Stimulated activated CD4-positive, alpha-beta T cell treated with anti-CD3 and anti-CD28 coated beads, Interleukin-4, amount 100 ng/mL, for 48 hours (primary cell): Measurements from ENCODE around the gene SRSF5.

Experiments used
- DNase-seq, 2 donors: peaks; one replicate each; pipeline ENCODE4 v3.0.0-alpha.2; 2020; ENCODE audit warnings: low read depth in 2 of 2

The SRSF5 gene

GRCh38 chr14:69770559-69770958 is 3.6 kb downstream of the SRSF5 start:
- DNase-seq: no peak

- DNase-seq: no peak
Observed at GRCh38 chr14:69771136-69771535, 4.2 kb downstream of the SRSF5 start.

- no peak for DNase-seq
Observed at GRCh38 chr14:69772082-69773017, 5.4 kb downstream of the SRSF5 start.

GRCh38 chr14:69773571-69774276 is 6.8 kb downstream of the SRSF5 start:
- DNase-seq: no peak

GRCh38 chr14:69775012-69775411 is 8.1 kb downstream of the SRSF5 start:
- DNase-seq: no peak

GRCh38 chr14:69776875-69777453 is 10.0 kb downstream of the SRSF5 start:
- no peak for DNase-seq

- DNase-seq: no peak
Observed at GRCh38 chr14:69779088-69779487, 12.1 kb downstream of the SRSF5 start.

GRCh38 chr14:69780092-69780491 is 13.2 kb downstream of the SRSF5 start:
- no peak for DNase-seq

- no peak for DNase-seq
Observed at GRCh38 chr14:69780952-69781351, 14.0 kb downstream of the SRSF5 start.

GRCh38 chr14:69784942-69785341 is 18.0 kb downstream of the SRSF5 start:
- DNase-seq: no peak

- no peak for DNase-seq
Observed at GRCh38 chr14:69786603-69787002, 19.7 kb downstream of the SRSF5 start.

- no peak for DNase-seq
Observed at GRCh38 chr14:69789118-69789640, 22.2 kb downstream of the SRSF5 start.

GRCh38 chr14:69792887-69793421 is 26.0 kb downstream of the SRSF5 start:
- DNase-seq: no peak

GRCh38 chr14:69794791-69795190 is 27.8 kb downstream of the SRSF5 start:
- DNase-seq: no peak

- no peak for DNase-seq
Observed at GRCh38 chr14:69795691-69796090, 28.7 kb downstream of the SRSF5 start.

GRCh38 chr14:69796797-69797500 is 30.0 kb downstream of the SRSF5 start, which contains the start of gene SLC10A1:
Gene SLC10A1, minus strand, starts transcription at chr14:69797241. Its CDS starts 86 bp downstream, at chr14:69797155.
- no peak for DNase-seq

- no peak for DNase-seq
Observed at GRCh38 chr14:69797573-69798338, 30.8 kb downstream of the SRSF5 start.

GRCh38 chr14:69798339-69798735 is 31.4 kb downstream of the SRSF5 start:
- DNase-seq: no peak

GRCh38 chr14:69803753-69804152 is 36.8 kb downstream of the SRSF5 start:
- no peak for DNase-seq

- DNase-seq: no peak
Observed at GRCh38 chr14:69804902-69805301, 38.0 kb downstream of the SRSF5 start.

GRCh38 chr14:69807192-69807591 is 40.2 kb downstream of the SRSF5 start:
- no peak for DNase-seq
